Measurements from ENCODE around the gene CFAP20.
"Not testable (repeated sequence)": the region's sequence is repeated elsewhere in the genome, so short reads cannot be mapped to it uniquely, and the experiment has no call there.

CFAP20 gene

DNA sequence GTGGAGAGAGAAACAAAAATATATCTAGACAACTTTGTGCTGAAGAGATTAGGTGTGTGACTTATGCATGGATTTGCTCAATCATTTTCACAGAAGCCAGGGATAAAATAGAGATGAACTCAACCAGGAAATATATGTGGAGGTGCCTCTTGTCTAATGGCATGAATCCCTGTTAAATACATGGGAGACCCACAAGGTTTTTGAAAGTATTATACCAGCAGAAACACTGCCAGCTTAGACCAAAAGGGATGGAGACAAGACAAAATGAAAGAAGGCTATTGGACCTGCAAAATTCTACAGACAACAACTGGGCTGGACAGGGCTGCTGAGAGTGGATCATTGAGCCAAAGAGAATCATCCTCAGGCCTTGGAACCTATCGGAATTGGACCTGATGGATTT lies 52.7 kb downstream of the CFAP20 start:
- no peaks in the 10 kb centered on the region for H3K27me3 ChIP-seq (ENCODE audit: insufficient read depth, poor library complexity, severe bottlenecking)
- DNase-seq (ENCODE audit: low read depth in 1 of 2, low spot score in 1 of 2) = no peak
- no peak for TF ChIP-seq SPI1 (IDR thresholded peaks at IDR 0.05; ENCODE audit: borderline replicate concordance, low read depth)
- no peak for TF ChIP-seq POLR2AphosphoS5 (IDR thresholded peaks at IDR 0.05; ENCODE audit: low read depth)
- no peak for TF ChIP-seq GABPA (IDR thresholded peaks at IDR 0.05; ENCODE audit: low read depth)
- TF ChIP-seq, protein P1, sequence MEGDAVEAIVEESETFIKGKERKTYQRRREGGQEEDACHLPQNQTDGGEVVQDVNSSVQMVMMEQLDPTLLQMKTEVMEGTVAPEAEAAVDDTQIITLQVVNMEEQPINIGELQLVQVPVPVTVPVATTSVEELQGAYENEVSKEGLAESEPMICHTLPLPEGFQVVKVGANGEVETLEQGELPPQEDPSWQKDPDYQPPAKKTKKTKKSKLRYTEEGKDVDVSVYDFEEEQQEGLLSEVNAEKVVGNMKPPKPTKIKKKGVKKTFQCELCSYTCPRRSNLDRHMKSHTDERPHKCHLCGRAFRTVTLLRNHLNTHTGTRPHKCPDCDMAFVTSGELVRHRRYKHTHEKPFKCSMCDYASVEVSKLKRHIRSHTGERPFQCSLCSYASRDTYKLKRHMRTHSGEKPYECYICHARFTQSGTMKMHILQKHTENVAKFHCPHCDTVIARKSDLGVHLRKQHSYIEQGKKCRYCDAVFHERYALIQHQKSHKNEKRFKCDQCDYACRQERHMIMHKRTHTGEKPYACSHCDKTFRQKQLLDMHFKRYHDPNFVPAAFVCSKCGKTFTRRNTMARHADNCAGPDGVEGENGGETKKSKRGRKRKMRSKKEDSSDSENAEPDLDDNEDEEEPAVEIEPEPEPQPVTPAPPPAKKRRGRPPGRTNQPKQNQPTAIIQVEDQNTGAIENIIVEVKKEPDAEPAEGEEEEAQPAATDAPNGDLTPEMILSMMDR (IDR thresholded peaks at IDR 0.05; ENCODE audit: insufficient read depth, low read length) = no peak
- TF ChIP-seq, protein P2, sequence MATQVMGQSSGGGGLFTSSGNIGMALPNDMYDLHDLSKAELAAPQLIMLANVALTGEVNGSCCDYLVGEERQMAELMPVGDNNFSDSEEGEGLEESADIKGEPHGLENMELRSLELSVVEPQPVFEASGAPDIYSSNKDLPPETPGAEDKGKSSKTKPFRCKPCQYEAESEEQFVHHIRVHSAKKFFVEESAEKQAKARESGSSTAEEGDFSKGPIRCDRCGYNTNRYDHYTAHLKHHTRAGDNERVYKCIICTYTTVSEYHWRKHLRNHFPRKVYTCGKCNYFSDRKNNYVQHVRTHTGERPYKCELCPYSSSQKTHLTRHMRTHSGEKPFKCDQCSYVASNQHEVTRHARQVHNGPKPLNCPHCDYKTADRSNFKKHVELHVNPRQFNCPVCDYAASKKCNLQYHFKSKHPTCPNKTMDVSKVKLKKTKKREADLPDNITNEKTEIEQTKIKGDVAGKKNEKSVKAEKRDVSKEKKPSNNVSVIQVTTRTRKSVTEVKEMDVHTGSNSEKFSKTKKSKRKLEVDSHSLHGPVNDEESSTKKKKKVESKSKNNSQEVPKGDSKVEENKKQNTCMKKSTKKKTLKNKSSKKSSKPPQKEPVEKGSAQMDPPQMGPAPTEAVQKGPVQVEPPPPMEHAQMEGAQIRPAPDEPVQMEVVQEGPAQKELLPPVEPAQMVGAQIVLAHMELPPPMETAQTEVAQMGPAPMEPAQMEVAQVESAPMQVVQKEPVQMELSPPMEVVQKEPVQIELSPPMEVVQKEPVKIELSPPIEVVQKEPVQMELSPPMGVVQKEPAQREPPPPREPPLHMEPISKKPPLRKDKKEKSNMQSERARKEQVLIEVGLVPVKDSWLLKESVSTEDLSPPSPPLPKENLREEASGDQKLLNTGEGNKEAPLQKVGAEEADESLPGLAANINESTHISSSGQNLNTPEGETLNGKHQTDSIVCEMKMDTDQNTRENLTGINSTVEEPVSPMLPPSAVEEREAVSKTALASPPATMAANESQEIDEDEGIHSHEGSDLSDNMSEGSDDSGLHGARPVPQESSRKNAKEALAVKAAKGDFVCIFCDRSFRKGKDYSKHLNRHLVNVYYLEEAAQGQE (IDR thresholded peaks at IDR 0.05; ENCODE audit: insufficient replicate concordance, low read depth) = no peak
- no peak overlapping the region for H3K27ac ChIP-seq (replicated peaks)
- H3K4me3 ChIP-seq (replicated peaks; ENCODE audit: insufficient read depth, low read length) = no peak overlapping the region

DNA sequence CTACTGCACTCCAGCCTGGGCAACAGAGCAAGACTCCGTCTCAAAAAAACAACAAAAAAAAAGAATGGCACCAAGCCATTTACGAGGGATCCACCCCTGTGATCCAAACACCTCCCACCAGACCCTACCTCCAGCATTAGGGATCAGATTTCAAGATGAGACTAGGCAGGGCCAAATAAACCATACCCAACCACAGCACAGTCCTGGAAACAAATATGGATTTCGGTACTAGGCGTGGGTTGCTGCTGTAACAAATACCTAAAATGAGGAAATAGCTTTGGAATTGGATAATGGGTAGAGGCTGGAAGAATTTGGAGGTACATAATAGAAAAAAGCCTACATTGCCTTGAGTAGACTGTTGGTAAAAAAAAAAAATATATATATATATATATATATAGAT lies 54.5 kb downstream of the CFAP20 start:
- no peak for DNase-seq (ENCODE audit: low read depth in 1 of 2, low spot score in 1 of 2)
- TF ChIP-seq, protein P2 (IDR thresholded peaks at IDR 0.05; ENCODE audit: insufficient replicate concordance, low read depth) = no peak
- no peak for TF ChIP-seq SPI1 (IDR thresholded peaks at IDR 0.05; ENCODE audit: borderline replicate concordance, low read depth)
- H3K27ac ChIP-seq (replicated peaks) = no peak overlapping the region
- no peak overlapping the region for H3K4me3 ChIP-seq (replicated peaks; ENCODE audit: insufficient read depth, low read length)
- no peaks in the 10 kb centered on the region for H3K27me3 ChIP-seq (ENCODE audit: insufficient read depth, poor library complexity, severe bottlenecking)

- H3K27ac ChIP-seq (replicated peaks); H3K4me3 ChIP-seq (replicated peaks; ENCODE audit: insufficient read depth, low read length); H3K27me3 ChIP-seq (ENCODE audit: insufficient read depth, poor library complexity, severe bottlenecking); DNase-seq (ENCODE audit: low read depth in 1 of 2, low spot score in 1 of 2): not testable (repeated sequence)
Measured at GRCh38 chr16:58073086-58073485, 56.1 kb downstream of the CFAP20 start.

DNA sequence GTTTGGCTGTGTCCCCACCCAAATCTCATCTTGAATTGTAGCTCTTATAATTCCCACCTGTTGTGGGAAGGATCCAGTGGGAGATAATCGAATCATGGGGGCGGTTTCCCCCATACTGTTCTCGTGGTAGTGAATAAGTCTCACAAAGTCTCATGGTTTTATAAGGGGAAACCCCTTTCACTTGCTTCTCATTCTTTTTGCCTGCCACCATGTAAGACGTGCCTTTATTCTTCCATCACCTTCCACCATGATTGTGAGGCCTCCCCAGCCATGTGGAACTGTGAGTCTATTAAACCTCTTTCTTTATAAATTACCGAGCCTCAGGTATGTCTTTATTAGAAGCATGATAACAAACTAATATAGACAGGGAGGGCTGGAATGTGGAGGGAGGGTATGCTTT lies 57.0 kb downstream of the CFAP20 start:
- not testable (repeated sequence) for H3K4me3 ChIP-seq (replicated peaks; ENCODE audit: insufficient read depth, low read length); H3K27me3 ChIP-seq (ENCODE audit: insufficient read depth, poor library complexity, severe bottlenecking); H3K27ac ChIP-seq (replicated peaks); DNase-seq (ENCODE audit: low read depth in 1 of 2, low spot score in 1 of 2)

GRCh38 chr16:58070585-58070984 lies 58.6 kb downstream of the CFAP20 start:
- H3K27ac ChIP-seq (replicated peaks) = no peak overlapping the region
- H3K27me3 ChIP-seq (ENCODE audit: insufficient read depth, poor library complexity, severe bottlenecking) = no peaks in the 10 kb centered on the region
- TF ChIP-seq GABPA (IDR thresholded peaks at IDR 0.05; ENCODE audit: low read depth) (no peak), SPI1 (IDR thresholded peaks at IDR 0.05; ENCODE audit: borderline replicate concordance, low read depth) (no peak), POLR2AphosphoS5 (IDR thresholded peaks at IDR 0.05; ENCODE audit: low read depth) (no peak)
- TF ChIP-seq, protein P1 (IDR thresholded peaks at IDR 0.05; ENCODE audit: insufficient read depth, low read length) = no peak
- TF ChIP-seq, protein P2 (IDR thresholded peaks at IDR 0.05; ENCODE audit: insufficient replicate concordance, low read depth) = no peak
- H3K4me3 ChIP-seq (replicated peaks; ENCODE audit: insufficient read depth, low read length) = no peak overlapping the region
- no peak for DNase-seq (ENCODE audit: low read depth in 1 of 2, low spot score in 1 of 2)
